CD4-positive, alpha-beta T cell treated with Interleukin-21 for 1 hour (primary cell): ENCODE measurements around the gene AIRE.
A peak's percentile ranks its signal among the peaks of the same experiment; 100 is the strongest.
"Not testable (repeated sequence)": the region's sequence is repeated elsewhere in the genome, so short reads cannot be mapped to it uniquely, and the experiment has no call there.

ENCODE experiments used
- DNase-seq: peaks from one replicate; pipeline ENCODE4 v3.0.0-alpha.2; 2020

The AIRE gene

DNA sequence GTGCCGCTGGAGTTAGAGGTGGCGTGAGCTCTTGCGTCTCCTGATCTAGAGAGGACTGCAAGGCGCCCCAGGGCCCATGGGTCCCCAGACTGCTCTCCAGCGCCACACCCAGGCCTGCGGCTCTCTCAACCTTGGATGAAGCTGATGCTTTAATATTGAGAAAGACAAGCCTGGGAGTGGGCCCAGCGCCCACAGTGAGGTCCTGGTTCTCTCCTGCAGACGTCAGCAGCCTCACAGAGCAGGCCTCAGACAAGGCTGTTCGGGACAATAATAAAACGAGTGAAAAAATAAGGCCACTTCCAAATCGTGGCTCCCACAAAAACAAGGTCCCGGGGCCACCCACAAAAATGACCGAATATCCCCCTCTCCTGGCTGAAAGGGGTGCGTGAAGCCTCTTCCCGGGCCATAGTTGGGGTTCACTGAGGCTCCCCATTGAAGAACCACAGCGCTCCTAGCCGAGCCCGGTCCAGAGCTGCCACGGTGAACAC is 18.0 kb upstream of the AIRE start:
- peak; percentile 44 for DNase-seq

DNA sequence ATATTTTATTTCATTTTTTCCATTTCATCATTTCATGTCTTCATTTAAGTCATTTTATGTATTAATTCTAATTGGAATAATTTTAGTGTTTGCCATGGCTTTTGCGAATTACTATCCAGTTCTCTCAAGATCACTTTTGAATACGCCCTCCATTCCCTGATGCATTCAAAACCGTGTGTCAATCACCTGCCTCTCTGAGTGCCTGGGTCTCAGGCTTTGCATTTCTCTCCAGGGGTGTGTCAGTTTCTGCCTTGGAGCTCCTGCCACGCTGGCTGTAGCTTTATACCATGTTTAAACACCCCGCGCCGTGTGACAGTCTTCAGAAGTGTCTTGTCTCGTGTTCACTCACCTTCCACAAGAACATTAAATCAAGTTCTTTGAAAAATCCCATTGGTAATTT is 16.6 kb upstream of the AIRE start:
- DNase-seq = no peak

DNA sequence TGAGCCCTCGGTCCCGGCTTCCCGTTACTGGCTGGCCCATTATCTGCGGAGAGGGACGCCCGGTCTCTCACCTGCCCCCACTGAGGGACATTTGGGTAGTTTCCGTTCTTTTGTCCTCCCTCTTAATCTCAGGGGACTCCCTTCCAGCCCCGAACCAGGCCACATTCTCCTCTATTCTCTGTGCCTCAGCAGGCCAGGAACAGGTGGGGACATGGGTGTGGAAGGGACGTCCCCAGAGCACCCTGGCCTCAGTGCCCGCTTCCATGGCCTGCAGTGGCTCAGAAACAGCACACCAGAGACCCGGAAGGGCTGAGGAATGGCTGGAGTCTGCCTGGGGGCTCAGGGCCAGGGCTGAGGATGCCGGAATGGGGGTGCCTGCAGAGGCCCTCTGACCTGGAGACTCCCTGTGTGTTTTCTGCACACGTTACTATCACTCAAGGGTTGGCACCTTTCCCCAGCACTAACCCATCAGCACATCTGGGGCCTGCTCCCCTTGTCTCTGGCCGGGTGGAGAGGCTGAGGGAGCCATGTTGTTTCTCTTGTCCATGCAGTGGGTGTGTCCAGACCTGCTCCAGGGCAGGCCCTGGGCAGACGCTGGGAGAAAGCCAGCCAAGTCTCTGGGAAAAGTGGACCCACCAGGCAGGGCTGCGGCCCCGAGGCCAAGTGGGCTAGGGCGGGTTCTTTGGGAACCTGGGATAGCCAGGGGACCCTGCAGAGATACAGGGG is 14.0 kb upstream of the AIRE start:
- no peak for DNase-seq

DNA sequence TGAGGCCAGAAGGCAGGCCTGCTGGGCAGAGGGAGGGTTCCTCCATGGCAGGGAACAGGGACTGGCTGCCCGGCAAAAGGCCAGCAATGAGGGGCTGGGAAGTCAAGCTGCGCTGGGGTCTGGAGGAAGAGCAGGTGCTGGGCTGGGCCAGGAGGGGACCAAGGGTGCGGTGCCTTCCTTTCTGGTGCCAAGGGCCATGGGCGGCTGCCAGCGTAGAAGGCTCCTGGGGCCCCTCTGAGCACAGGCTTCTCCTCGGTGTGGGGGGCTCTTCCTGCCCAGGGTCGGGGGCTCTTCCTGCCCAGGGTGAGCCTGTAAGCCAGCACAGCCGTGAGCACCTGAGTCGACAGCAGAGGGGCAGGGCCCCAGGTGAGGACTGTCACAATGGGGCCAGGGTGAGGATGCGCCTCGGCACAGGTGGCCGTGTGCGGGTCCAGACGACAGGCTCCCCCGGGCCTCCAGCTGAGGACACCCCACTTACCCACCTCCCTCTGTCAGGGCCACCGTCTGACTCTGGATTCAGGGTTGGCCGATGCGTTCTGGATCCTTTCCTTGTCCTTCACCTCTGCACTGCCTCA is 13.3 kb upstream of the AIRE start:
- DNase-seq = no peak

DNA sequence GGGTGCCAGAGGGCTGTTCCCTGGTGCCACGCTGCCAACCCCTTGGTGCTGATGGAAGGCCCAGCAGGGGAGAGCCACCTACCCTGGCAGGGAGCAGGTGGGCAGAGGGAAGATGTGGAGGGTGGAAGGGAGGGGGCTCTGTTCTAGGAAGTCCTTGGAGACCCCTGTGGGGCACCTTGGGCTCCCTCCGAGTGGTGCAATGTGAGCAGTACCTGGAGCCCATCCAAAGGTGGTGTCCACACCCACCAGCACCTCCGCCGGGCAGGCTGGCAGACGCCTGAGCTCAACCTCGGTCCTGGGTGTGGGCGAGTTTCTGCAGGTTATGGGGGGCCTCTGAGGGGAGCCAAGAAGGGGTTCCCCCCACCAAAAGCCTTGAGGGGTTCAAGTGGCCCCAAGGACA is 12.6 kb upstream of the AIRE start:
- DNase-seq = no peak

DNA sequence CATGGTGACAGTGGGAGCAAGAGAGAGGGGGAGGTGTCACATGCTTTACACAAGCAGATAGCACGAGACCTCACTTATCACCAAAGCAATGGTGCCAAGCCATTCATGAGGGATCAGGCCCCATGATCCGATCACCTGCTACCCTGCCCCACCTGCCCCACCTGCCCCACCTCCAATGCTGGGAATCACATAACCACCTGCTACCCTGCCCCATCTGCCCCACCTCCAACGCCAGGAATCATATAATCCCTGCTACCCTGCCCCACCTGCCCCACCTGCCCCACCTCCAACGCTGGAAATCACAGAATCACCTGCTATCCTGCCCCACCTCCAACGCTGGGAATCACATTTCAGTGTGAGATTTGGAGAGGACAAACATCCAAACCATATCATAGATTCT is 10.6 kb upstream of the AIRE start:
- no peak for DNase-seq

DNA sequence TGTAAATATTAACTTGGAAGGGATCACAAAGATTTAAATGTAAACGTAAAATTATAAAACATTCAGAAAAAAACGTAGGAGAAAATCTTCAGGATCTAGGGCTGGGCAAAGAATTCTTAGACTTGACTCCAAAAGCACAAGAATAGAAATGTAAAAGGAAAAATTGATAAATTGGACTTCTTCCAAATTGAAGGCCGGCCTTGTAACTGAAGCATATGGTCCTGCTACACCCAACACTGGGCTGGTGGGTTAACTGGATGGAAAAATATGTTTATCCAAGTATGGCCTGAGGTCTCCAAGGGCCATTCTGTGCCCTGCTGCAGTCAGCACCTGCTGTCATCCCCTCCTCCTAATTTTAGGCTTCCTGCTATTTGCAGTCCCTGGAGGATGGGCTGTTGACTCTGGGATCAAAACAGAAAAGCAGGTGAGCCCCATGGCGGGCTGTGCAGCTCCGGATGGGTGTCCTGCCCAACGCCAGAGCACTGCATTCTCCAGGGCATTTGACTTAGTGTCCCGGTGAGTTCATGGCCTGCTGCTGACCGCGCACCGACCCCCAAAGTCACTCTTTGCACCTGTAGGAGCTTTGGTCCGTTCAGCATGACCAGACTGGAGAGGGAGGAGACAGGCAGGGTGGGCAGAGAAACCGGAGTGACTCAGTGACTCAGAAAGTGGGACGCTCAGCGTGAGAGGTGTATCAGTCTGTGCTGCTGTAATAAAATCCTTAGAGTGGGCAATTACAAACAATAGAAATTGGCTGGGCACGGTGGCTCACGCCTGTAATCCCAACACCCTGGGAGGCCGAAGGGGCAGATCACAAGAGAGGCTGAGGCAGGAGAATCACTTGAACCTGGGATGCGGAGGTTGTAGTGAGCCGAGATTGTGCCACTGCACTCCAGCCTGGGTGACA is 6.1 kb upstream of the AIRE start:
- no peak for DNase-seq

DNA sequence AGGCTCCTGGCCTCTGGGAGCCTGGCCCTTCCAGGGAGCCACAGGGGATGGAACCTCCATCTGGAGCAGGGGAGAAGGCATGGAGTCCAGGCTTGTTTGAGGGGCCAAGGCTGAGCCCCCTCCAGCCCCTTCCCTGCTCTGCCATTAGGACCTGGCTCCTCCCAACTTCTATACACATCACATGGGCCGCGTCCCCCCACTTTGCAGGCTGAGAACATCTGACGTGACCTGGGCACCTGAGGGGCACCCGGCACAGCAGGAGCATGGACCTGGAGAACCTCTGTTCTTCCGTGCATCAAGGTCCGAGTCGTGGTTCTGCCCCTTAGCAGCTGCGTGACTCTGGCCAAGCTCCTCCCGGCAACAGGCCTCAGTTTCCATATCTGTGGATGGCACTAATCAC is 3.9 kb upstream of the AIRE start:
- no peak for DNase-seq

DNA sequence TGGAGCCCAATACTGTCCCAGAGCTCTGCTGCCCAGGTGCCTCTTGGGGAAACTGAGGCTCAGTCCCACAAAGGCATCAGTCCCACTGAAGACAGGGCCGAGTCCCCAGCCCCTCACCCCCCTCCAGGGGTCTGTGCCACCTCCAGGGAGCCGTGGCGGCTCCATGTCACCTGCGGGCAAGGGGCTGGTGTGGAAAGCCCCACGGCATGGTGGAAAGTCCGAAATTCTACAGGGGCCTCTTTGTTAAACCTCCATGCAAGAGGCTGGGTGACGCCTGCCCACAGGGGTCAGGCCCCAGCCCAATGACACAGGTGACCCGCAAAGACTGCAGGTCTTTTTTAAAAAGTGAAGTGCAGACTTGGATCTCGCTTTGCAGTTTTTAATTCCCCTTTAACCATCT is 3.3 kb upstream of the AIRE start:
- no peak for DNase-seq

DNA sequence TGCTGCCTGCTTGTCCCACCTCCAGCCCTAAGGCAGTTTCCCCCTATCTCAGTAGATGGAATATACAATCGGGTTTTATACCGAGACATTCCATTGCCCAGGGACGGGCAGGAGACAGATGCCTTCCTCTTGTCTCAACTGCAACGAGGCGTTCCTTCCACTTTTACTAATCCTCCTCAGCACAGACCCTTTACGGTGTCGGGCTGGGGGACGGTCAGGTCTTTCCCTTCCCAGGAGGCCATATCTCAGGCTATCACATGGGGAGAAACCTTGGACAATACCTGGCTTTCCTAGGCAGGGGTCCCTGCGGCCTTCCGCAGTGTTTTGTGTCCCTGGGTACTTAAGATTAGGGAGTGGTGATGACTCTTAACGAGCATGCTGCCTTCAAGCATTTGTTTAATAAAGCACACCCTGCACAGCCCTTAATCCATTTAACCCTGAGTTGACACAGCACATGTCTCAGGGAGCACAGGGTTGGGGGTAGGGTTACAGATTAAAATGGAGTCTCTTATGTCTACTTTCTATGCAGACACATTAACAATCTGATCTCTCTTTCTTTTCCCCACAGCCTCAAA is 2.4 kb upstream of the AIRE start:
- DNase-seq = not testable (repeated sequence)

DNA sequence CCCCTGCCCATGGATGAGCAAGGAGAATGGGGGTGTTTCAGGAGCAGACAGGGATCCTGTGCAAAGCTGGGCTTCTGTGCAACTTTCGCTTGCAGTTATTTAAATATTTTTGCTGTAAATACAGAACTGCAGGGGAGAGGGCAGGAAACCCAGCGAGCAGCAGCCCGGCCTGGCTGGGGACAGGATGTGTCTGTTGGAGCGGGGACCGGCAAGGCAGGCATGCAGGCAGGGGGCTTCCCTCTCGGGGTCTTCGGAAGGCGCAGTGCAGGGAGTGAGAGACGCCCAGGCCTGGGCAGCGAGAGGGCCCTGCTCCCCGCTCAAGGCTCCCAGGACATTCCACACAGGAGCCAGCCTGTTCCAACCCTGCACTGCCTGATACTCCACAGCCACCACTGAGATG is 1.7 kb upstream of the AIRE start:
- no peak for DNase-seq

DNA sequence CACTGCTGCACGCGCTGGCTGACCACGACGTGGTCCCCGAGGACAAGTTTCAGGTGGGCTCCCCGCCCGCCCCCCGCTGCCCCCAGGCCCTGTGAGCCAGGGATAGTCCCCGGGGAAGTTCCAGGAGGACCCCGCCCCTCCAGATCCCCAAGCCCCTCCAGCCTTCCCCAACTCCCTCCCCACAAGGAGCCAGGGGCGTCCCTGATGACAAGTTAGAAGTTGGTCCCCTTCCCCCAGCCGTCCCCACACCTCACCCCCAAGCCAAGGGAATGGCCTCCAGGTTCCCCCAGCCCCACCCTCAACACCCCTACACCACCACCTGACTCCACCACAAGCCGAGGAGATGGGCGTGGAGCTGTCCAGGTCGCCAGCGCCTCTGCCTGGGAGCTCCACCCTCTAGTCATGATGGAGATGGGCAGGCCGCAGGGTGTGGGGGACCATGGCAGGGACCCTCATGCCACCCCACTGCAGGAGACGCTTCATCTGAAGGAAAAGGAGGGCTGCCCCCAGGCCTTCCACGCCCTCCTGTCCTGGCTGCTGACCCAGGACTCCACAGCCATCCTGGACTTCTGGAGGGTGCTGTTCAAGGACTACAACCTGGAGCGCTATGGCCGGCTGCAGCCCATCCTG is 525 bp downstream of the AIRE start:
- DNase-seq = no peak

DNA sequence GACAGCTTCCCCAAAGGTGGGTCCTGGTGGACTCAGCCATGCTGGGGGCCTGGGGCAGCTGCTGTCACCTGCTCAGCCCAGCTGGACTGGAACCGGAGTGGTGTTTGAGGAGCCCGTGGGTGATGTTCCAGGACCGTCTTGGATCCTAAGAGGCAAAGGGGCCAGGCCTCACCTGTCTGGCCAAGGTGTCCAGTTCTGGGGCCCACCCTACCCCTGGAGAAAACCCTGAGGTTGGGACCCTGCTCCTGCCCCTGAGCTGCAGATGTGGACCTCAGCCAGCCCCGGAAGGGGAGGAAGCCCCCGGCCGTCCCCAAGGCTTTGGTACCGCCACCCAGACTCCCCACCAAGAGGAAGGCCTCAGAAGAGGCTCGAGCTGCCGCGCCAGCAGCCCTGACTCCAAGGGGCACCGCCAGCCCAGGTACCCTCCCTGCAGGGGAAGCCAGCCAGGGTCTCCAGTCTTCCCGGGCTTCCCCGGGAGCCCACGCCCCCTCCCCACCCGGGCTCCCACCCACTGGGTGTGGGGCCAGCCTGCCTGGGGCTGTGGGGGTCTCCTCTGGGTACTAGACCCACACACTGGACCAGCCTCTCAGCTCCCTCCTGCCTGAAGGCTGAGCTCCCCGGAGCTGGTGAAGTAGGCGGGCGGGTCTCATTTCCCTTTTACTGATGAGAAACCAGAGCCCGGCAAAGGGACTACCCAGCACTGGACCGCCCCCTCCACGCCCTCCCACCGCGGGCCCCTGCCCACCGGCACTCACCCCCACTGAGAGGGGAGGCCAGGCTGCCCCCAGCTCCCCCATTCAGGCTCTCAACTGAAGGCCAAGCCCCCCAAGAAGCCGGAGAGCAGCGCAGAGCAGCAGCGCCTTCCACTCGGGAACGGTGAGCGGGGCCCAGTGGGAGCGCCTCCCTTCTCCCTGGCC is 1.3 kb downstream of the AIRE start:
- DNase-seq = no peak

DNA sequence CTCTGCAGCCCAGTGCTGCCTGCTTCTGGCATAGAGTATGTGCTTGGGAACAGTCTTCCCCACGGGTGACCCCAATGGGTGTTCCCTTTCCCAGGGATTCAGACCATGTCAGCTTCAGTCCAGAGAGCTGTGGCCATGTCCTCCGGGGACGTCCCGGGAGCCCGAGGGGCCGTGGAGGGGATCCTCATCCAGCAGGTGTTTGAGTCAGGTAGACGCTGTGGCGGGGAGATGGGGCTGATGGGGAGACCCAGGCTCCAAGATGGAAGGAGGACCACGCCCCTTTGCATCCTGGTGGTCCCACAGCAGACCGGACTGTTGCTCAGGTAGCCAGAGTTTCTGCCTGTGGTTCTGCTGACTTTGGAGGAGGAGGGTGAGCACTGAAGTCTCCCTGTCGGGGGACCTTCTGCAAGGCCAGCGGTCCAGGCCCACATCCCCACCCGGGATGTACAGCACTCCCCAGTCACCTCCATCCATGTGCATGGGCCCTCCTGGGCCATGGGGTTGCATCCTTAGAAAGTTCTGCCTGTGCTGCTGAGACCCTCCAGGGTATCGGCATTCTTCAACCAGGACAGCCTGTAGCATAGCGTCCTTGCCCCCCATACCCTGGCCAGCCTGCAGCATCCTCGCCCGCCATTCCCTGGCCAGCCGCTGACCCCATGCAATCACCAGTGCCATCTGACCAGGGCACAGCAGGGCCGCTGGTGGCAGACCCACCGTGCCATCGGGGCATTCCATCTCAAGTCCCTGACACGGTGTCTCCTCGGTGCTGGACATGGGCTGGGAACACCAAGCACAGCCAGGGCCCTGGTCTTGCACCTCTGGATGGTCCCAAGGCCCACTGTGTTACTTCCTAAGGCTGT is 2.8 kb downstream of the AIRE start:
- DNase-seq = no peak

DNA sequence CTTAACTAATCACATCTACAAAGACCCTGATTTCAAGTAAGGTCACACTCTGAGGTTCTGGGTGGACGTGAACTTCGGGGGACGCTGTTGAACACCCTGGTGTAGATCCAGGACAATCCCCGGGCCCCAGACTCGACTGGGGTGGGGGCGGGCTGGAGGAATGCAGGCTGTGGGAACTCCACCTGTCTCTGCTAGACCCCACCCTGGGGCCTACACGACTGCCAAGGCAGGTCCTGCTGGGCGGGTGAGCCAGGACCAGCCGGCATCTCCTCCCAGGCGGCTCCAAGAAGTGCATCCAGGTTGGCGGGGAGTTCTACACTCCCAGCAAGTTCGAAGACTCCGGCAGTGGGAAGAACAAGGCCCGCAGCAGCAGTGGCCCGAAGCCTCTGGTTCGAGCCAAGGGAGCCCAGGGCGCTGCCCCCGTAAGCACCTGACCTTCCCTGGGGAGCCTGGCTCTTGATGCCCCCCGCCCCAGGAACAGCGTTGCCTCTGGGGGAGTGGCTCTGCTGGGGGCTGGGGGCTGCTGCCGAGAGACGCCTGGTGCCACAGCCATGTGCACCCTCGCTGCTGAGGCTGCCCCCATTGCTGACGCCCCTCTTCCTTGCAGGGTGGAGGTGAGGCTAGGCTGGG is 3.8 kb downstream of the AIRE start:
- DNase-seq = no peak

DNA sequence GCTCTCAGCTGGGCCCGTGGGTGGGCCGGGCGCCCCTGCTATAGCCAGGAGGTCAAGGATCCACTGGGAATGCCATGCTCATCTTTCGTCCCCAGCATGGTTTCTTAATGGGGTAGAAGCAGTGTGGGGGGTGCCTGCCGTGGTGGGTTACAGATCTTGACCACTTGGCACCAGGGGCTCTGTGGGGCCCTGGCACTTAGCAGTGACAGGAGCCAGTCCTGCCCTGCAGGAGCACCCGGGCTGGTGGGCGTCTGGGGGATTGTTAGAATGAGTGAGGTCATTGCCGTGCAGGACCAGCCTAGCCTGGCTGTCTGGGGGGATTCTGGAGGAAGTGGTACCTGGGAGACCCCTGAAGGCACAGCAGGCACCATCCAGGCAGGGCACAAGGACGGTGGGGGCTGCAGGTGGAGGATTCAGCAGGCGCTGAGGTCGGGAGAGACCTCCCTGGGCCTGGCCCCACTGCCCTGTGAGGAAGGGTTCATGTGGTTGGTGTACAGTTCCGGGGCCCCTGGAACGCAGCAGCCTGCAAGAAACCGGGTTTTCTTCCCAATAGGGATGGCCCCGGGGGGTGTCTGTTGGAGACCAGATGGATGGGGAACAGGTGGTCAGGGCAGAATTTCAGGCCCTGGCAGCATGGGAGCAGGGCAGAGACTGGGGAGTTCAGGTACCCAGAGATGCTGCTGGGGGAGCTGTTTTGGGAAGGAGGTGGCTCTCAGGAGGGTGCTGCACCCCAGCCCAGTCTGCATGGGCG is 4.8 kb downstream of the AIRE start:
- no peak for DNase-seq

DNA sequence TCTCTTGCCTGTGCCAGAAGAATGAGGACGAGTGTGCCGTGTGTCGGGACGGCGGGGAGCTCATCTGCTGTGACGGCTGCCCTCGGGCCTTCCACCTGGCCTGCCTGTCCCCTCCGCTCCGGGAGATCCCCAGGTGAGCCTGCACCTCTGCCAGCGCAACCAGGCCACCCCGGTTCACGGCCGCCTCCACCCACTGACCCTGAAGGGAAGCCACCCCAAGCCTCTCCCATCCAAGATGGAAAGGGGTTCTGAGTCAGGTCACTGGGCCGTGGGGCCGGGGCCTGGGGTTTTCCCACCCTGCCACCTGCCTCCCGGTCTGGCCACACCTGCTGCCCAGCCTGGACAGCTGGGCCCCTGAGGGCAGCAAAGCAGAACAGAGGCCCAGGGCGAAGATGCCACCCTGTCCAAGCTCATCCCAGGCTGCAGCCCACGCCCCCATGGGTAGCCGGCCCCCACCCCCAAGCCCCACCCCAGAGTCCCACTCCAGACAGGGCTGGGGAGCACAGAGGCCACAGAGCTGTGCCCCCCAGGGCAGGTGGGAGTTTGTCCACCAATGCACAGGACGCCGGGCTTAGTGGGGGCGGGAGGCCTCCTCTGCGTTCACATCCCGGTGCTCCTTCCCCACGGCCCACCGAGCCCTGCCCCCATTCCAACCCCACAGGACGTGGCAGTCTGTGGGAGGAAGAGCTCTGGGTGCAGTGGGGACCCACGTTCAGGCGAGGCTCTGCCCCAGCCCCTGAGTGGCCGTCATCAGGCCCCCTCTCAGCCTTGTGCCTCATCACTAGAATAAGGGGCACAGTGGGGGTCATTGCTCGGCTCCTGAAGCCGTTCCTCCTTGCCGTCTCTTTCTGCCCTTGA is 5.6 kb downstream of the AIRE start:
- no peak for DNase-seq
